GM12892 (cell line): ENCODE data around the gene KRTAP10-1.

Source experiments
- POLR2A ChIP-seq: IDR thresholded peaks from 2 replicates; pipeline ENCODE4 v1.6.1; 2011; ENCODE audit warnings: low read depth, low read length, control low read depth
- TAF1 ChIP-seq: IDR thresholded peaks from 2 replicates; pipeline ENCODE4 v1.6.1; 2011; ENCODE audit warnings: low read depth, mild to moderate bottlenecking, control low read depth, low read length, borderline replicate concordance

- no peak for TF ChIP-seq POLR2A
- no peak for TF ChIP-seq TAF1
Observed at GRCh38 chr21:44552681-44553080, 12.7 kb upstream of the KRTAP10-1 start.
